OCI-LY1 (cell line): ENCODE data around the gene NEUROD1.

Source experiments
- EZH2 ChIP-seq: fragments of 200-600 bp; sonication (generic), shearing (Covaris generic); IDR thresholded peaks from 2 replicates; pipeline ENCODE4 v1.8.0; 2017; ENCODE audit warnings: borderline replicate concordance, mixed run types, mild to moderate bottlenecking, antibody characterized with exemption, low read length, moderate library complexity, mixed read lengths
- TF ChIP-seq, protein P1 (sequence below): fragments of 200-600 bp; sonication (generic), shearing (Covaris generic); IDR thresholded peaks from 2 replicates; pipeline ENCODE4 v1.5.1; 2017; ENCODE audit warnings: mild to moderate bottlenecking, antibody characterized with exemption, low read length, moderate library complexity, mixed read lengths

GRCh38 chr2:181662287-181662686, 18.0 kb downstream of the NEUROD1 start:
- TF ChIP-seq, protein P1, sequence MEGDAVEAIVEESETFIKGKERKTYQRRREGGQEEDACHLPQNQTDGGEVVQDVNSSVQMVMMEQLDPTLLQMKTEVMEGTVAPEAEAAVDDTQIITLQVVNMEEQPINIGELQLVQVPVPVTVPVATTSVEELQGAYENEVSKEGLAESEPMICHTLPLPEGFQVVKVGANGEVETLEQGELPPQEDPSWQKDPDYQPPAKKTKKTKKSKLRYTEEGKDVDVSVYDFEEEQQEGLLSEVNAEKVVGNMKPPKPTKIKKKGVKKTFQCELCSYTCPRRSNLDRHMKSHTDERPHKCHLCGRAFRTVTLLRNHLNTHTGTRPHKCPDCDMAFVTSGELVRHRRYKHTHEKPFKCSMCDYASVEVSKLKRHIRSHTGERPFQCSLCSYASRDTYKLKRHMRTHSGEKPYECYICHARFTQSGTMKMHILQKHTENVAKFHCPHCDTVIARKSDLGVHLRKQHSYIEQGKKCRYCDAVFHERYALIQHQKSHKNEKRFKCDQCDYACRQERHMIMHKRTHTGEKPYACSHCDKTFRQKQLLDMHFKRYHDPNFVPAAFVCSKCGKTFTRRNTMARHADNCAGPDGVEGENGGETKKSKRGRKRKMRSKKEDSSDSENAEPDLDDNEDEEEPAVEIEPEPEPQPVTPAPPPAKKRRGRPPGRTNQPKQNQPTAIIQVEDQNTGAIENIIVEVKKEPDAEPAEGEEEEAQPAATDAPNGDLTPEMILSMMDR = no peak
- TF ChIP-seq EZH2 = no peak
